ENCODE data around the gene SLC25A24. TPM values are rescaled to one million over a fixed set of nuclear protein-coding genes. Genes with fewer than 3 reads are reported as not detected.

SLC25A24 gene
- total RNA-seq, 1 donor from 2014 or later = 49.9 TPM

GRCh38 chr1:108096089-108096488 lies 104.1 kb downstream of the SLC25A24 start:
- no peak for DNase-seq

- no peak for DNase-seq
These were observed 110.7 kb downstream of the SLC25A24 start for GRCh38 chr1:108089477-108089876.

- DNase-seq = no peak
These were observed 114.5 kb downstream of the SLC25A24 start for GRCh38 chr1:108085628-108086027.

GRCh38 chr1:108084866-108085477 lies 115.2 kb downstream of the SLC25A24 start:
- DNase-seq = no peak

Other genes with a start within 250 kb of the SLC25A24 start
- 2.8 TPM for gene VAV3, start 235.2 kb downstream of the SLC25A24 start, total RNA-seq
- gene NBPF4, start 43.7 kb upstream of the SLC25A24 start, total RNA-seq = 0.16 TPM
- not detected for gene NBPF6, start 250.0 kb upstream of the SLC25A24 start, total RNA-seq

Data from occipital lobe (tissue), 2 donors.